HFFc6 (cell line): ENCODE measurements around the gene OSBP2. TPM values are rescaled to one million over a fixed set of nuclear protein-coding genes. Genes with fewer than 3 reads are reported as not detected.

Source experiments
- DNase-seq: peaks from one replicate; pipeline ENCODE4 v3.0.0-alpha.2; 2018
- H3K27ac Mint-ChIP-seq: 2 replicates; pipeline ENCODE4 v1.8.0; 2020; ENCODE audit warnings: mild to moderate bottlenecking, mixed read lengths
- H3K27me3 Mint-ChIP-seq: 2 replicates; pipeline ENCODE4 v1.8.0; 2021; ENCODE audit warnings: mild to moderate bottlenecking, moderate library complexity, mixed read lengths; ENCODE audit not compliant: insufficient read depth
- H3K36me3 Mint-ChIP-seq: 2 replicates; pipeline ENCODE4 v1.8.0; 2021; ENCODE audit warnings: low read depth, mixed read lengths
- H3K4me1 Mint-ChIP-seq: 2 replicates; pipeline ENCODE4 v1.8.0; 2020; ENCODE audit warnings: low read depth, mixed read lengths
- H3K4me3 Mint-ChIP-seq: 2 replicates; pipeline ENCODE4 v1.8.0; 2020; ENCODE audit warnings: mild to moderate bottlenecking, moderate library complexity, mixed read lengths
- H3K9me3 Mint-ChIP-seq: 2 replicates; pipeline ENCODE4 v1.8.0; 2020; ENCODE audit warnings: mild to moderate bottlenecking, mixed read lengths
- total RNA-seq, 6 experiments: library from RNA; stranded (reverse); fragmentation: NEBNext Ultra II Directional; extraction: Animal tissue kit (Norgen Biotek cat#: 25700); gene quantifications; 2 replicates in 1 of 6; 3 replicates in 5 of 6; pipeline ENCODE4 v1.2.3, GENCODE V29; 2021
- TF ChIP-seq, protein P1 (sequence below): fragments of 200-600 bp; sonication (generic); IDR thresholded peaks from 2 replicates; pipeline ENCODE4 v1.5.0; 2021; ENCODE audit warnings: antibody characterized with exemption, mild to moderate bottlenecking

OSBP2 gene
- total RNA-seq, 6 experiments from 2014 or later = 0.09 to 0.37 (median 0.28) TPM; not detected in 1

DNA sequence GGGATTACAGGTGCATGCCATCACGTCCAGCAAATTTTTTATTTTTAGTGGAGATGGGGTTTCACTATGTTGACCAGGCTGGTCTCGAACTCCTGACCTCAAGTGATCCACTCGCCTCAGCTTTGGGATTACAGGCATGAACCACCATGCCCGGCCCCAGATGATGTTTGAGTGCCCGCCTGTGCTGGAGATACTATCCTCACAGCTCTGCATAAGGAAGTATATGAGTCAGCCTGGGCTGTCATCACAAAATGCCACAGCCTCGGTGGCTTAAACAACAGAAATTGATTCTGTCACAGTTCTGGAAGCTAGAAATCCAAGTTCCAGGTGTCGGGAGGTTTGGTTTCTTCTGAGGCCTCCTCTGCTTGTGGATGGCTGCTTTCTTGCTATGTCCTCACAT lies 119.3 kb downstream of the OSBP2 start:
- H3K27me3 Mint-ChIP-seq = peaks cover 20% of the 10 kb centered on the region
- DNase-seq = no peak
- H3K4me3 Mint-ChIP-seq = no peak overlapping the region
- H3K4me1 Mint-ChIP-seq = no peaks in the 10 kb centered on the region
- no peaks in the 10 kb centered on the region for H3K9me3 Mint-ChIP-seq
- no peak overlapping the region for H3K27ac Mint-ChIP-seq
- no peaks in the 10 kb centered on the region for H3K36me3 Mint-ChIP-seq
- TF ChIP-seq, protein P1, sequence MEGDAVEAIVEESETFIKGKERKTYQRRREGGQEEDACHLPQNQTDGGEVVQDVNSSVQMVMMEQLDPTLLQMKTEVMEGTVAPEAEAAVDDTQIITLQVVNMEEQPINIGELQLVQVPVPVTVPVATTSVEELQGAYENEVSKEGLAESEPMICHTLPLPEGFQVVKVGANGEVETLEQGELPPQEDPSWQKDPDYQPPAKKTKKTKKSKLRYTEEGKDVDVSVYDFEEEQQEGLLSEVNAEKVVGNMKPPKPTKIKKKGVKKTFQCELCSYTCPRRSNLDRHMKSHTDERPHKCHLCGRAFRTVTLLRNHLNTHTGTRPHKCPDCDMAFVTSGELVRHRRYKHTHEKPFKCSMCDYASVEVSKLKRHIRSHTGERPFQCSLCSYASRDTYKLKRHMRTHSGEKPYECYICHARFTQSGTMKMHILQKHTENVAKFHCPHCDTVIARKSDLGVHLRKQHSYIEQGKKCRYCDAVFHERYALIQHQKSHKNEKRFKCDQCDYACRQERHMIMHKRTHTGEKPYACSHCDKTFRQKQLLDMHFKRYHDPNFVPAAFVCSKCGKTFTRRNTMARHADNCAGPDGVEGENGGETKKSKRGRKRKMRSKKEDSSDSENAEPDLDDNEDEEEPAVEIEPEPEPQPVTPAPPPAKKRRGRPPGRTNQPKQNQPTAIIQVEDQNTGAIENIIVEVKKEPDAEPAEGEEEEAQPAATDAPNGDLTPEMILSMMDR = no peak

DNA sequence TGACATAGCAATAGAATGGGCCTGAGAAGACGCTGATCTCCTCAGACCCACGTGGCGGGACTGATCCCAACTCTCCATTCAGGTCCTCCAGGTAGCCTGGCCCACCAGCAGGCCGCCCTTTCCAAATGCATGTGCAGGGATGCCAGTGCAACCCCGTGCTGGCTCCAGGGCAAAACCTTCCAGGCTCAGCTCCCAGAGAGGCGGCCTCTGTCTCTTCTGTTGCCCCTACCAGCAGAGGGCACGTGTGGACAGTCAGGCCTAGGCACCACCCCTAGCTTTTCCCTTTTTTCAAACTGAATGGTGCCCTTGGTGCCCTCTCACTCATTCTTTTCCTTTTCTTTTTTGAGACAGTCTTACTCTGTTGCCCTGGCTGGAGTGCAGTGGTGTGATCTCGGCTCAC lies 121.7 kb downstream of the OSBP2 start:
- H3K9me3 Mint-ChIP-seq = no peaks in the 10 kb centered on the region
- H3K27ac Mint-ChIP-seq = no peak overlapping the region
- H3K4me1 Mint-ChIP-seq = no peaks in the 10 kb centered on the region
- H3K4me3 Mint-ChIP-seq = no peak overlapping the region
- H3K27me3 Mint-ChIP-seq = peaks cover 36% of the 10 kb centered on the region
- TF ChIP-seq, protein P1 = peak; percentile 43
- no peak for DNase-seq
- H3K36me3 Mint-ChIP-seq = no peaks in the 10 kb centered on the region

DNA sequence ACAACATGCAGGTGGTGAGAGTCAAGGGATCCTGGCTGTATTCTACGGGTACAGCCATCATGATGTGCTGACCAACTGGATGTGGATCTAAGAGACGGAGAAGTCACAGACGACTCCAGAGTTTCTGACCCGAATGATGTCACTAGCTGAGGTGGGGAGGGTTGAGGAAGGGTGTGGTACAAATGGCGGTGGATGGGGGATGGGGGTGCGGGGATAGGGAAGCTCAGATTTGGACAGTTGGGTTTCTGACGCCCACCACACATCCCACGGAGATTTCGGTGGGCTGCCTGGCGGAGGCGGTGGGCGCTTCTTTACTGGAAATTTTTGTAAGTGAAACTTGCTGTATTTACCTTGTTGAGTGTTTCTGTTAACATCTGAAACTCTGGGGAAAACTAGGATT lies 126.7 kb downstream of the OSBP2 start:
- H3K4me3 Mint-ChIP-seq = no peak overlapping the region
- no peak for DNase-seq
- no peaks in the 10 kb centered on the region for H3K9me3 Mint-ChIP-seq
- no peak overlapping the region for H3K27ac Mint-ChIP-seq
- H3K27me3 Mint-ChIP-seq = peaks cover 51% of the 10 kb centered on the region
- no peaks in the 10 kb centered on the region for H3K4me1 Mint-ChIP-seq
- TF ChIP-seq, protein P1 = no peak
- H3K36me3 Mint-ChIP-seq = 0 out of 2 replicates have a peak, but pooled peaks cover 4% of the 10 kb centered on the region

DNA sequence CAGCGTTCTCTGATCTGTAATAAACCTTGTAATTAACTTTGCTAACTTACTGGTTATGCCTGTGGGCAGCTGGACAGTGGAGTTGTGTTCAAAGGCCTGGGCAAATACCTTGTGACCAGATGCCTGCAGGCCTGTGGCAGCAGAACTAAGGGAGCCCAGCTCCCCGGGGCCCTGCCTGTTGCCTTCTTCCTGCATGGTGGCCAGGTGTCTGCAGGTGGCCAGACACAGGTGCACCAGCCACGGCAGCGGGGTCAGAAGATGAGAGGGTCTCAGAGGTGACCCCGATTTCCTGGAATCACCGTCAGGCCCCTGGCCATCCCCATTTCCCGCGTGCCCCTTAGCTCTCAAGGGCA lies 127.2 kb downstream of the OSBP2 start:
- Mint-ChIP-seq H3K4me3 (no peak overlapping the region), H3K27ac (no peak overlapping the region)
- TF ChIP-seq, protein P1 = no peak

DNA sequence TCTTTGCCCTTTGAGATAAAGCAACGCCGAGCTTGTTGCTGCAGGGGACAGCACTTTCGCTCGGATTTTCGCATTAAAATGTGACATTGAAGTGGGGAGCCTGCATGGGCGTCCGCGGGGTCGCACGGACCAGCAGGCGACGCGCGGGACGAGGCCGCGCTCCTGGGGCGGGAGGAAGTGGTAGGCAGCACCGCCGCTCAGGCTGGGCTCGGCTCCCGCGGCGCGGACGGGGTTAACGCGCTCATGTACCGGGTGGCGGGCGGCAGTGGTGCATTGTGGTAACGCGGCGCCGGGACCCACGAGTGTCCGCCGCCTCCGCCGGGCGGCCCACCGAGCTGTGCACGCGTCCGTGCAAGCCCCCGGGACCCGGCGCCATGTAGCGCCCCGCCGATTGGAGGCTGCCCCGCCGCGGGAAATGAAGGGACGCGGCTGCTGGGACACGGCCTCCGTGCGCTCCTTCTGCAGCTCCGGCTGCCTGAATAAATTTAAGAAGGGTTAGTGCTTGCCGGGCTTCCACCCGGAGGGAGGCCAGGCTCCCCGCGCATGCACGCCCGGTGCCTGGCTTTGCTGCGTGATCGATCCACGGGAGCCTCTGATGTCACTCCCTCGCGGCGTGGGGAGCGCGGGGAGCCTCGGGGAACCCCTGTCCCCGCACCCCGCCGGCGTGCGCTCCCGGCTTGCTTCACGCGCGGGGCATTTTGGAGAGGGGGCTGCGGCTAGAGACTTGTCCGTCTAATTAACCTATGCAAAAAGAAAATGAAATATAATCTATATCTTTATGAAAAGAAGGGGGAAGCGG lies 127.7 kb downstream of the OSBP2 start:
- TF ChIP-seq, protein P1 = no peak
- DNase-seq = no peak
- Mint-ChIP-seq H3K27me3 (peaks cover 51% of the 10 kb centered on the region), H3K36me3 (0 out of 2 replicates have a peak, but pooled peaks cover 4% of the 10 kb centered on the region), H3K27ac (no peak overlapping the region), H3K4me3 (no peak overlapping the region), H3K4me1 (no peaks in the 10 kb centered on the region), H3K9me3 (no peaks in the 10 kb centered on the region)

More for the DNA sequence above, 127.2 kb downstream of the OSBP2 start:
- H3K36me3 Mint-ChIP-seq = 0 out of 2 replicates have a peak, but pooled peaks cover 4% of the 10 kb centered on the region
- no peak for DNase-seq
- H3K4me1 Mint-ChIP-seq = no peaks in the 10 kb centered on the region
- no peaks in the 10 kb centered on the region for H3K9me3 Mint-ChIP-seq
- peaks cover 51% of the 10 kb centered on the region for H3K27me3 Mint-ChIP-seq
